GM19397 (cell line): ENCODE data around the gene EPS8L3.
"Not testable (repeated sequence)": the region's sequence is repeated elsewhere in the genome, so short reads cannot be mapped to it uniquely, and the experiment has no call there.

ENCODE experiments used
- ATAC-seq: cut with Tn5 transposase; IDR thresholded peaks from one replicate; pipeline ENCODE4 v1.9.1; 2021; ENCODE audit warnings: mild to moderate bottlenecking, moderate library complexity; ENCODE audit not compliant: unreplicated experiment

The EPS8L3 gene

DNA sequence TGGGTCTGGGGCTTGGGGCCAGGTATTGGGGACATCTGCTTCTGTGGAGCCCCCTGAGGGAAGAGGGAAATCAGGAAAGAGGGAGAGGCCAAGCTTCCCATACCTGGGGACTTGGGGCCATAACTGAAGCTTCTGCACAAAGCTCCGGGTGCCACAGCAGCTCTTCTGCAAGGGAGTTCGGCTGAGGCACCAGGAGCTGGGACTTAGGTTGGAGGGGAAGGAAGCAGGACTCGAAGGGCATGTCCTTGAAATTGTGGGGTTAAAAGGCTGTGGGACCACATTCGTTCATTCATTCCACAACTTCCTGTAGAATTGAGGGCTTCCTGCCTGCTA is 1.7 kb upstream of the EPS8L3 start:
- ATAC-seq, result no peak

DNA sequence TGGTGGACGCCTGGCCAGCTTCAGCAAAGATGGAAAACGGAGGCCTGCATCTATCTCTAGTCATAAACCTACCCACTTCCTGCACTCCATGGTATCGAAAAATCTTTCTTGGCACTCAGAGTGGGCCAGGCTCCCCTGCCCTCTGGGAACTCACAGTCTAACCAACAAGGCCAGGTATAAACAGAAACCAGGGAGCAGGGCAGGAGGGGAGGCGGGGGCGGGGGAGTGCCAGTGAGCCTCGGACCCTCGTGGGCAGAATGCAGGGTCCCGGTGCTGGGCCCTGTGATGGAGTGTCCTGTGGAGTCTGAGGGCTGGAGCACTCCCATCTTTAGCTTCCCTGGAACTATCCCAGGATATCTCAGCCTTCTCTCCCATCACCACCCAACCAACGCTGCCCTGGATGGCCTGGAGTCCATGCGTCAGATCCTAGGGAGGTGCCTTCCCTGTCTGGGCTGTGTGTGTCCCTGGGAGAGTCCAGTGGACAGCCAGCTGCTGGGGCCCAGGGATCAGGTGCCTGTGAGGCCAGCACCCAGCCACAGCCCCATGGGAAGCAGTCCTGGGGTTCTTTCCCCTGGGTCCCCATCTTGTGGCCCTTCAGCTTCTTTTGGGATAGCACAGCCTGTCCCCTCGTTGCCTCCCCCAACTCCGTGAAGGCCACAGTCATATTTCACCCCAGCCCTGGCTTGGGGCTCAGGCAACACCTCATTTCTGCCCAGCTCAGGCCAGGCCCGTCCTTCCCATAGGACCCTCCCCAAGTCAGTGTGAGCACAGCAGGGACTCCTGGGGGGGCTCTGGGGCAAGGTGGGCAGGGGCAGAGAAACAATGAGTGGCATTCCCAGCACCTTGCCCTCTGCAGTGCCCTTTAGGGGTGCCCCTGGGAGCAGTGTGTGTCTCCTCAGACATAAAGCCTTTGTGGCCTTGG is 1.1 kb upstream of the EPS8L3 start:
- no peak for ATAC-seq

DNA sequence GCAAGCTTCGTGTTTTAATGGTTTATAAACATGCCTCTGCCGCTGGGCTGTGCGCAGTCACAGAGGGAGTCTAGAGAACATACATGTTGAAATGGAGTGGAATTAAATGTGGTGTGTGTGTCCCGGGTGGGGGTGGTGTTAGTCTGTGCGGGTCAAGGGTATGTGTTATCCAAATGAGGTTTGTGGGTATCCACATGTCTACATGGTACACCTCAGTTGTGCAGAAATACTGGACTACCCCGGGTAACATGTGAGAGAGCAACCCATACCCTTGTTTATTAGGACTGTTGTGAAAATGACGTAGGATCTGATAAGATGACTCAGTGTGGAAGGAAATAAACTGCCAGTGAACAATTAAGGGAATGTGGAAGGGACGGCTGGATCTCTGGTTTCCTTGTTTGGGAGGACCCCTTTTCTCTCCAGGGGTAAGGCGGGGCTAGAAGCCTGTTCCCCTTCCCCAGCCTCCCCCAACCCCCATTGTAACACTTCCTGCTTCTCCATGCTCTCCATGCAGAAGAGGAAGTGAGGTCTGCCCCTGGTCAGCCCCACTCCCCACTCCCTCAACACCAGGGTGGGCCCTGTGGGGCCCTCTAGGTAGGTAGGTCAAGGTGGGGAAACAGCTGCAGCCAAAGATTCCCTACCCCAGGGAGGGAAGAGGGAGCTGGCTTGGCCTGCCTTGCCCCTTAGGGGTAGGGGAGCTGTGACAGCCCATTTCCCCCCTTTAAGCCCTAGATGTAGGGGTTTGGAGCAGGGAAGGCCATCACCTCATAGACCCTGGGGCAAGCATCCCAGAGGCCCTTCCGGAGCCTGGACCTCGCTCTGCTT is 690 bp downstream of the EPS8L3 start:
- ATAC-seq, result no peak

DNA sequence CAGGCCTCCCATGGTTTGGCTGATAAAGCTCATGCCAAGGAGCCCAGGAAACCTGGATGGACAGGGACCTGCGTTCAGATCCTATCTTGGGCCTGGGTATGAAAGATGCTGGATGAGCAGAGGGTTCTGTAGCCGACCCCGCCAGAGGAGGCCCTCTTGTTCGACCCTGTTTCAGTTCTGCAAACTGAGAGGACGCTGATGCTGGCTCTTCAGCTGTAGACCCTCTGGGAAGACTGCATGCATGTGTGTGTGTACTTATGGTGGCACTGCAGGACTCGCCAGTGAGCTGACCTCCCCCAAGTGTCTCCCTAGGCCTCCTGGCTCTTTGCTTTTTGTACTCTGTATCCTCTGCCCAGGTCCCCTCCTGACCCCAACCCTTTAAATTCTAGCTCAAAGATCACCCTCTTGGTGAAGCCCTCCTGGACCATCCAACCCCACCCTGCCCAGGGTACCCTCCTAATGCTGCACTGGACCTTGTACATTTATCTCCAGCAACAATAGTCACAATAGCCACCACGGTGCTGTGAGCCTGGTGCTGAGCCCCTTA is 1.6 kb downstream of the EPS8L3 start:
- ATAC-seq, result no peak

DNA sequence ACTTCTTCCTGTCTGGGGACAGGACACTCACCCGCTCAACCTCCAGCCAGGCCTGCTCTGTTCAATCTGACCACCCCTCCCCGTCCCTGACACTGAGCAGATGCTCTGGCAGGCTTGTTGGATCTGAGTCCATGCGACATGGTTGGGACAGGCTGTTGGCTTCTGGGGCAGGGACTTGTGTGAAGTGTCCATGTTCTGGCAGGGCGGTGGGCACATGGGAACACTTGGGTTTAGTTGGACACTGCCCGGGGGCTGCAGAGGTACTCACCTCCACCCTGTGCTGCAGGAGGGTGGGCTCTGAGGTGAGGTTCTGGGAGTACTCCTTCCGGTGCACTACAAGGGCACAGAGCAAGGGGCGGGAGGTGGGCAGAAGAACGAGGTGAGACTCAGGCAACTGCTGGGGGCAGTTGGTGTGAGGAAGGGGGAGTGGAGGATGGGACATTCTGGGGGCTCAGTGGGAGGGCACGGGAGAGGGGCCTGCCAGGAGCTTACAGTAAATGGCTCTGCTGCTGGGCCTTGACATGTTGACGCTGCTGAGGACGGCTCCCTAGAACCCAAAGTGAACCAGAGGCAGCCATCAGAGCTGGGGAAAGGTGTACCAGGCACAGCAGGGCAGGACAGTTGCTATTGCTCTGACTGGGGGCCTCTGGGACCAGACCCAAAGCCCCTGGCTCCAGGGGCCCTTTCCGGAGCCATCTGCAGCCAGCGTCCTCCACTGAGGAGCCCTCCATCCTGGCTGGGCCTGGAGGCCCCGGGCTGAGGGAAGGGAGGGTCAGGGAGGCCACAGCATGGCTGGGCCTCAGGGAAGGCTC is 2.3 kb downstream of the EPS8L3 start:
- no peak for ATAC-seq

DNA sequence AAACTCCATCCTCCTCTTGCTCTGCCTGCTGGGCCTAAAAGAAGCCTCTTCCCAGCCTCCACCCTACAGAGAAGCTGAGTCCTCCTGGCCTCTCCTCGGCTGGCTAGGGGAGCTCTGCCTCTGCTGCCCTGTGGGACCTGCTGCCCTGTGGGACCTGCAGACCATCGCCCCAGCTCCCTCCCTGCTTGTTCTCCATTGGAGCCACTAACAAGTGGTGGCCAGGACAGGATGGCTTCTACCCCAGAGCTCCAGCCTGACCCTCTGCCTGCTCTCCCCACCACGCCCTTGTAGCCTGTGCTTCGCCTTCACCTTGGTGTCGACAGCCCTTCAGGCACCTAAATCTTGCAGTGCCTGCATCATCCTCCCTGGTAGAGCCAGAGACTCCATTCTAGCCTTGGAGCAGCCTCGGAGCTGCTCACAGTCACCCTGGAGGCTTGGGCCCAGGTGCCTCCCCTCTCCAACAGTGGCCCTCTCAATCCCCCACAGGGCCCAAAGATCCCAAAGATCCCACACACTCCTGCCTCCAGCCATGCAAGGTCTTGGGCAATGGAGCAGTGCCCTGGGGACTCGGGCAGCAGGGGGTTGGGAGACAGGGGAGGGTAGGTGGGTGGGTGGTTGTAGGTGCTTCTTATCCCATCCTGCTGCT is 3.0 kb downstream of the EPS8L3 start:
- no peak for ATAC-seq

DNA sequence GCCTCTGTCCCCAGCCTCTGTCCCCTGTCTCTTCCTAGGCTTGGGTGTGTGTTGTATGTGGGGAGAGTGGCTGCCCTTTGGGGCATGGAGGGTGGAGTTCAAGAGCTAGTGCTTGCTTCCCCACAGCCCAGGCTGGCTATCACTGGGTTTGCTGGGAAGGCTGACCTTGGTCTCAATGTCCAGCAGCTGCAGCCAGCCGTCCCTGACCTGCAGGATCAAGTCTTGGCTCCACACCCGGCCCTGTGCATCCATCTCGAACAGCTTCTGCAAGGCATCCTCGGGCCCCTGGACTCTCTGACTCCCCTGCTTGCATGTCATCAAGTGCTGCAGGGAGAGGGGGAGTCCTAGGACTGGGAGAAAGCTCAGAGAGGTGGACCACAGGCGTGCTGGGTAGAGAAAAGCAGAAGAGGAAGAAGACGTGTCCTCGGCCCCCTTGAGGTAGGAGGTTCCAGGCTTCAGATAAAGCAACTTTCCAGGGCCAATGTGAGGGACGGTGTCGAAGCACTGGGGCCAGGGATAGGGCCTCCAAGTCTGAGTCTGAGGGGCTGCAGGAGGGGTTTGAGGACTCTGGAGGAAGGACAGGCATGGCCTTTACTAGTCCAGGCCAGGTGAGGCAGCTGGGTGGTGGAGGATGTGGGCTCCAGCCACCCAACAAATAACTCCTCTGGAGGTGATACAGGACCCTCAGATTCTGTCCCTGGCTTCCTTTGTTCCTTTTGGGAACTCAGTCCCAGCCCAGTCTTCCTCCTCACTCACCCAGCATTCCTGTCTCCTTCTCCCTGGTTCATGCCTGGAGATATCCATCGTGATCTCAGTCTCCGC is 4.0 kb downstream of the EPS8L3 start:
- ATAC-seq, result no peak

DNA sequence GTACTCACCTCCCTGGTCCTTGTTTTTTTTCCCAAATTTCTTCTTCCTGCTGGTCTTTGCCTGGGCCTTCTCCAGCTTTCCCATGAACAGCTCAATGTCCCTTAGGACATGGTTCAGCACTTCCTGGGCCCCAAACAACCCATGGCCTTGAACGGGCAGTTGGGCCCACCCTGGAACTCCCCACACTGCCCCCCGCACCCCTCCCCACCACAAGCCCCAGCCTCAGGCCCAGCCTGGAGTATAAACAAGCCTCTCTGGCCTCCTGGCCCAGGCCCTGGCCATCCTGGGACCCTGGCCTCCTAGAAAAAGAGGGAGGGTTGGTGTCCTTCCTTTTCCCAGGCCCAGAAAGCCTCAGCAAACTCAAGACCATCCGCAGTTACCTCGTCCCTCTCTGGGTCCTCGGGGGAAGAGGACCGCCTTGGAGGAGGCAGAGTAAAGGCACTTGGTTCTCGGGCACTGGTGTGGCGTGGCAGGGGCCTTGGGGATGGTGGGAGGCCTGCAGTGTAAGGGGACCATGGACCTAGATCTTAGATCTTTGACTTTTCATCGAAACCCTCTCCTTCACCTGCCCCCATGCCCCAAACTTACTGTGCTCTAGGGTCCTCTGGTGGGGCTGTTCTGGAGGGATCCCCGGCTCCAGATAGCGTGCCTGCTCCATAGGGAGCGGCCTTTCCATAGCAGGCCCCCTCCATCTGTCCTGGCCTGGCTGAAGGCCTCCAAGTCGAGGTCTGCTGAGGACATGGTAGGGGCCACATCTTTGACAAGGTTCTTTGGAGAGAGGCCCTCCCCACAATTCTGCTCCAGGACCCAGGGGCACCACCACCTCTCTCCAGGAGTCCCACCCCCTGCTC is 5.6 kb downstream of the EPS8L3 start:
- ATAC-seq, result no peak

DNA sequence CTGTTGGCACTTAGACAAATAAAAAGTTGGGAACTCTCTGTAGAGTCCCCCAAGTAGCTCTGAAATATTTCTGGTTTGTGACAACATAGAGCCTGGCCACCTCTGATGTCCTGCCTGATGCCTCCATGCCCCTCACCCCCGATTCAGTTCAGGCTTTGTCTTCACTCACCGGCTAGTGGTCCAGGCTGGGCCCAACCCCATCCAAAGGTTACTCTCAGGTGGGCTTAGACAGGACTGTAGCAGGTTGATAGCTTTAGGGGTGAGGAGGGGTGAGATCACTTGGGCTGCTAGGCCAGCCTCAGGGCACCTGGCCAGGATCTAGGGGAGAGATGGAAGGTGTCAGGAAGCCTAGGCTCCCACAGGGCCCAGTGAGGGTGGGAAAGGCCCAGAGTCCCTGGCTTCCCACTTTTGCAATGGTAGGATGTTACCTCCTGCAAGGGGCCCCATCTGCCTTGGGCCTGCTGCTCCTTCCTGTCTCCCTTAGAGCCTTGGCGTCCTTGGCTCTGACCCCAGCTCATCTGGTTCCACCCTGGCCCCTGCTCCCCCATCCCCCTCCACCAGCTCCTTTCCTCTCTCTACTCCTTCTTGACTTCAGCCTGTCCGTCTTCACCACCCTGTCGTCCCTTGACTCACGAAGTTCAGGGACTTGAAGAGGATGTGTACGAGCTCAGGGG is 6.7 kb downstream of the EPS8L3 start:
- ATAC-seq, result no peak

DNA sequence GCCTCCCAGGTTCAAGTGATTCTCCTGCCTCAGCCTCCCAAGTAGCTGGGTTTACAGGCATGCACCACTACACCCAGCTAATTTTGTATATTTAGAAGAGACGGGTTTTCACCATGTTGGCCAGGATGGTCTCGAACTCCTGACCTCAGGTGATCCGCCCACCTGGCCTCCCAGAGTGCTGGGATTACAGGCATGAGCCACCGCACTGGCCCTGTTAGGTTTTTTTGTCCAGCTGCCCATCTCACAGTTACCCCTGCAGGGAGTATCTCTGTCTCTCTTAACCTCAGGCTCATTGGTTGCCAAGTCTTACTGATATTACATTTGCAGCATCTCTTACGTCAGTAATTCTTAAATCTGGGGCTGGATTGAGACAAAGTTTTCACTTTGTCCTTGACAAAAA is 7.4 kb downstream of the EPS8L3 start:
- ATAC-seq, result not testable (repeated sequence)

DNA sequence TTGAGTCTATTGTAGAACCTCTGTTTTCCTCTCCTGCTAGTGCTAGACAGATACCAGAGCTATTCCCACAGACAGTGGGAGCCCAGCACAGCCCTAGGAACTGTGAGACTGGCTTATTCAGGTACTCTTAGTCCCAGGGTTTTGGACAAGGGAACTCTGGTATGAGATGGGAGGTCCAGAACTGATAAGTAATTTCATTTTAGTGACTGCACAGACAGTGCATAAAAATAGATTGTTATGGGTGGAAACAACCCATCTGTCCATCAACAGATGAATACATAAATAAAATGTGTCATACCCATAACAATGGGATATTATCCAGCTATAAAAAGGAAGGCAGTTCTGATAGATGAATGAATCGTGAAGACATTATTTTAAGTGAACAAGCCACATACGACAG is 9.0 kb downstream of the EPS8L3 start:
- no peak for ATAC-seq

DNA sequence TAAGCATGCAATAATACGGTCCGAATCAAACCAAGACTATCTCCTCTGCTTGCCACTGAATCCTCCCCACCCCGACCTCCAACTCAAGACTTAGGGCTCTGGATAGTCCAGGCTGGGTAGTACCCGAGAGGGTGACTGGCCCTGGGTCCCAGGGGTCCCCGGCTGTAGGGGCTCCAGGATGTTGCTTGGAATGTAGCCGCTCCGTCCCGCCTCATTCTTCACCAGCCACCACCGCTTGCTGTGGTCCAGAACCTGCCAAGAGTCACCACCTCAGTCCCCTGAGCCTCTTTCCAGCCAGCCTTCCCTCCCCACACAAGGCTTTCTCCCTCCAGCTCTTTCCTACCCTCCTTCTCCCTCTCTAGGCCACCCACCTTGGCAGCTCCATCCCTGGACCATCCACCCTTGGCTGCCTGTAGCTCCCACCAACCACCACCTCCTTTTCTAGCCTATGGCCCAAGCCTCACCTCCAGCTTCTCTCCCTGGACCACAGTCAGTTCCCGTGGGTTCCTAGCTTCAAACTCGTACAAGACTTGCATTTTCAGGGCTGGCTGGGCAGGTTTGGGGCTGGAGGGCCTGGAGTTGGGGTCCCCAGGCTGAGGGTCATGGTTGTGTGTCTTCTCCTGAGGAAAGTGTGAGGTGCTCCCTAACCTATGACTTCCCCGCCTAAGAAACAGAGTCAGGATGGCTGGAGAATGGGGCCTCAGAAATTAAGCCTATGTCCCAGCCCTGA is 12.0 kb downstream of the EPS8L3 start:
- no peak for ATAC-seq

DNA sequence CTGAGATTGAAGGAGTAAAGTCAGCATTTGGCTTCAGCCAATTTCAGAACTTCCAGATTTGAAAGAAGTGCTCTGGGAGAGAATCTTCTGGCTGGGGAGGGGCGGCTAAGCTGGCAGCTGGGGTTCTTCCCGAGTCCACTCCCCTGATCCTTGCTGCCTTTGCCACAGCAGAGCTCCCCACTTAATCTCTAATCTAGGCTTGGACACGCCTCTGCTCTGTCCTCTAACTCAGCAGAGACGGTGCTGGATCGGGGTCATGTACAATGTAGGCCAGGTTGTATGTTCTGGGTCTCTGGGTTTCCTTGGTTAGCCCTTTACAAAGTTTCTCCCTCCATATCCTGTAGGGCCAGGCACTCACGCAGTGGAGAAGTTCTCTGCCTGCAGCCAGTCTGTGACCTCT is 12.8 kb downstream of the EPS8L3 start:
- ATAC-seq, result no peak

DNA sequence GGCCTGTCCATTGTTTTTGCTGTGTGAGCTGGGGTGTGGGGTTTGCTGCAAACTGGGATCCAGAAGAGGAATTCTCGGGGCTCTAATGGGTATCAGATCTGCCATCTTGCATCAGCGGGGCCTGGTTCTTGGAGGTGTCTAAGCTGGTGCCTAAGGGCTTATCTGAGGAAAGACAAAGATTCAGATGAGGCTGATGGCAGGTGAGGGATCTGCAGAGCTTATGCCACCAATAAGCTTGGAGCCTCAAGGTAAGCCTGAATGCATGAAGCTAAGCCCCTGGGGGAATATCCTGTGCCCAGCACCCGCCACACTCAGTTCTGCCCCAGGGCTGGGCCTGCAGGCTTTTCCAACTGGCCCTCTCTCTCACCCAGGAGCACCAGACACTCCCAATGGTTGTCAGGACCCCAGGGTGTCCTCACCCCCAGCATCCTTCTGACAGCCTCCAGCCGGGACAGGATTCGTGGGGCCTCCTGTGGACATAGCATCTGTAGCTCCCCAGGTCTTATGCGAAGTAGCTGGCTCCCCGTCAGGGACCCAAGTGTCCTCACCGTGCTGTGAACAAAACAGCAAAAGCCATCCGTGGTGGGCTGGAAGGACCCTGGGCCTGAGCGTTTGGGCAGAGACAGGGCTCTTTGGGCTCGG is 13.4 kb downstream of the EPS8L3 start:
- no peak for ATAC-seq

DNA sequence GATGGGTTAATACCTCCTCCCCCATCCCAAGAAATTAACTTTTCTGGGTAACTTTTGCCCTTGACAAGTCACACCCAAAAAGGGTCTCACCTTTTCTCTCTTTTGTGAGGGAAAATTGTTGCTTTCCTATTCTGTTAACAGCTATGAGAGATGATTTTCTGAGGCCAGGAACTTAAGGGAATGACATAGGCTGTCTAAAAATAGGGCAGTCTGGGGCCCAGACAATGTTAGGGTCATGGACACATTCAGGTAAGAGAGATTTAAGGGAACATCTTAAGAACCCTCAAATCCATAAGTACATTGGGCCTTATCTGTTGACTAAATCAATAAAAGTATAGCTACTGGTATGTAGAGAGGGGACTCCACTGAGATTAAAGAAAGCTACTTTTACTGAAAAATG is 14.5 kb downstream of the EPS8L3 start:
- ATAC-seq, result no peak

DNA sequence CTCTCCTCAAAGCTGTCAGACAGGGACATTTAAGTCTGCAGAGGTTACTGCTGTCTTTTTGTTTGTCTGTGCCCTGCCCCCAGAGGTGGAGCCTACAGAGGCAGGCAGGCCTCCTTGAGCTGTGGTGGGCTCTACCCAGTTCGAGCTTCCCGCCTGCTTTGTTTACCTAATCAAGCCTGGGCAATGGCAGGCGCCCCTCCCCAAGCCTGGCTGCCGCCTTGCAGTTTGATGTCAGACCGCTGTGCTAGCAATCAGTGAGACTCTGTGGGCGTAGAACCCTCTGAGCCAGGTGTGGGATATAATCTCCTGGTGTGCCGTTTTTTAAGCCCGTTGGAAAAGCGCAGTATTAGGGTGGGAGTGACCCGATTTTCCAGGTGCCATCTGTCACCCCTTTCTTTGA is 15.4 kb downstream of the EPS8L3 start:
- ATAC-seq, result not testable (repeated sequence)
